Thymus (tissue), 11 donors: ENCODE measurements around the gene TIMM22. TPM values are rescaled to one million over a fixed set of nuclear protein-coding genes. Genes with fewer than 3 reads are reported as not detected.

Experiments used
- DNase-seq, 9 donors: peaks; one replicate each; pipeline ENCODE4 v3.0.0-alpha.2; 2013; ENCODE audit warnings: low spot score in 9 of 9, low read depth in 6 of 9, missing footprints in 1 of 9
- H3K27ac ChIP-seq, 2 donors: one replicate each; pipeline ENCODE4 v1.5.1; 2013; ENCODE audit warnings: control low read depth in 1 of 2, low read depth in 1 of 2, low read length in 1 of 2, mild to moderate bottlenecking in 1 of 2, moderate library complexity in 1 of 2
- H3K27me3 ChIP-seq, 2 donors: one replicate each; pipeline ENCODE4 v1.5.1; 2013; ENCODE audit warnings: low read length in 1 of 2; ENCODE audit not compliant: control insufficient read depth in 2 of 2, insufficient read depth in 1 of 2
- H3K36me3 ChIP-seq, 2 donors: one replicate each; pipeline ENCODE4 v1.5.1; 2013; ENCODE audit warnings: low read length in 1 of 2, mild to moderate bottlenecking in 1 of 2, moderate library complexity in 1 of 2; ENCODE audit not compliant: control insufficient read depth in 2 of 2, insufficient read depth in 2 of 2
- H3K4me1 ChIP-seq, 2 donors: one replicate each; pipeline ENCODE4 v1.5.1; 2013; ENCODE audit warnings: low read length in 2 of 2; ENCODE audit not compliant: control insufficient read depth in 2 of 2, insufficient read depth in 2 of 2
- H3K4me3 ChIP-seq, 2 donors: one replicate each; pipeline ENCODE4 v1.5.1; 2013; ENCODE audit warnings: low read length in 2 of 2, control low read depth in 1 of 2, mild to moderate bottlenecking in 1 of 2
- H3K9me3 ChIP-seq, 2 donors: one replicate each; pipeline ENCODE4 v1.5.1; 2013; ENCODE audit warnings: low read length in 1 of 2, mild to moderate bottlenecking in 1 of 2; ENCODE audit not compliant: control insufficient read depth in 2 of 2, insufficient read depth in 1 of 2
- WGBS: extraction: QIAGEN DNeasy Blood & Tissue Kit; methylation state at CpG from one replicate; pipeline ENCODE4 v1.1.7; 2013; 5-methylcytosine and 5-hydroxymethylcytosine counted together
- polyA plus RNA-seq: library from polyadenylated mRNA; stranded (reverse); fragments of 200-250 nt; gene quantifications from one replicate; pipeline ENCODE4 v1.2.3, GENCODE V29; 2013
- total RNA-seq: library from RNA; stranded (reverse); fragments of 120-200 nt; gene quantifications from one replicate; pipeline ENCODE4 v1.2.4, GENCODE V29; 2013
- donor health status: healthy.

The TIMM22 gene
- total and polyA plus RNA-seq, 2 donors = 7.1 to 9.0 TPM

GRCh38 chr17:956905-957304, 40.0 kb upstream of the TIMM22 start:
- Histone ChIP-seq H3K27me3 (peaks cover 0 to 2% of the 10 kb centered on the region in 2 donors), H3K4me3 (no peak overlapping the region), H3K9me3 (peaks cover 0 to 6% of the 10 kb centered on the region in 2 donors), H3K27ac (peak overlapping the region in 1 of 2 donors; percentile 43), H3K4me1 (peaks cover 0 to under 1% of the 10 kb centered on the region in 2 donors), H3K36me3 (no peaks in the 10 kb centered on the region)
- peak in 1 of 9 donors; percentile 21 for DNase-seq
- WGBS = 63% methylated on average over 8 of the region's 8 CpGs

- DNase-seq = no peak
- peaks cover 0 to under 1% of the 10 kb centered on the region in 2 donors for H3K9me3 ChIP-seq
- no peaks in the 10 kb centered on the region for H3K4me1 ChIP-seq
- H3K27me3 ChIP-seq = peaks cover 0 to 2% of the 10 kb centered on the region in 2 donors
- 85% methylated on average over 20 of the region's 20 CpGs for WGBS
- no peak overlapping the region for H3K4me3 ChIP-seq
- H3K27ac ChIP-seq = peak overlapping the region in 1 of 2 donors; percentile 51
- H3K36me3 ChIP-seq = no peaks in the 10 kb centered on the region
Measured at GRCh38 chr17:957856-958421, 39.0 kb upstream of the TIMM22 start.

- Histone ChIP-seq H3K36me3 (no peaks in the 10 kb centered on the region), H3K9me3 (no peaks in the 10 kb centered on the region), H3K27me3 (peaks cover 0 to 2% of the 10 kb centered on the region in 2 donors), H3K4me1 (no peaks in the 10 kb centered on the region), H3K27ac (no peak overlapping the region), H3K4me3 (no peak overlapping the region)
- WGBS = 94% methylated on average over 31 of the region's 31 CpGs
- no peak for DNase-seq
Measured at GRCh38 chr17:958712-959451, 38.0 kb upstream of the TIMM22 start.

- Histone ChIP-seq H3K27ac (no peak overlapping the region), H3K36me3 (no peaks in the 10 kb centered on the region), H3K9me3 (no peaks in the 10 kb centered on the region), H3K4me3 (no peak overlapping the region), H3K27me3 (peaks cover 0 to 11% of the 10 kb centered on the region in 2 donors), H3K4me1 (no peaks in the 10 kb centered on the region)
- 97% methylated on average over 8 of the region's 8 CpGs for WGBS
- DNase-seq = no peak
Measured at GRCh38 chr17:962166-962565, 34.8 kb upstream of the TIMM22 start.

GRCh38 chr17:962670-963069, 34.3 kb upstream of the TIMM22 start:
- no peak for DNase-seq
- peaks cover 0 to 11% of the 10 kb centered on the region in 2 donors for H3K27me3 ChIP-seq

GRCh38 chr17:964876-965275, 32.1 kb upstream of the TIMM22 start:
- Histone ChIP-seq H3K4me3 (no peak overlapping the region), H3K27me3 (peaks cover 0 to 15% of the 10 kb centered on the region in 2 donors), H3K36me3 (no peaks in the 10 kb centered on the region), H3K9me3 (no peaks in the 10 kb centered on the region), H3K4me1 (no peaks in the 10 kb centered on the region), H3K27ac (no peak overlapping the region)
- 65% methylated on average over 14 of the region's 14 CpGs for WGBS
- DNase-seq = no peak

More at GRCh38 chr17:962670-963069, 34.3 kb upstream of the TIMM22 start:
- no peaks in the 10 kb centered on the region for H3K9me3 ChIP-seq
- H3K27ac ChIP-seq = no peak overlapping the region
- no peak overlapping the region for H3K4me3 ChIP-seq
- H3K36me3 ChIP-seq = no peaks in the 10 kb centered on the region
- 79% methylated on average over 11 of the region's 11 CpGs for WGBS
- no peaks in the 10 kb centered on the region for H3K4me1 ChIP-seq

GRCh38 chr17:965311-965989, 31.5 kb upstream of the TIMM22 start:
- no peaks in the 10 kb centered on the region for H3K36me3 ChIP-seq
- no peaks in the 10 kb centered on the region for H3K4me1 ChIP-seq
- H3K27ac ChIP-seq = no peak overlapping the region
- H3K4me3 ChIP-seq = no peak overlapping the region
- peaks cover 0 to 20% of the 10 kb centered on the region in 2 donors for H3K27me3 ChIP-seq
- no peak for DNase-seq
- WGBS = 85% methylated on average over 12 of the region's 12 CpGs
- no peaks in the 10 kb centered on the region for H3K9me3 ChIP-seq

GRCh38 chr17:967122-967521, 29.8 kb upstream of the TIMM22 start:
- 95% methylated on average over 9 of the region's 9 CpGs for WGBS
- Histone ChIP-seq H3K36me3 (no peaks in the 10 kb centered on the region), H3K4me3 (no peak overlapping the region), H3K27ac (no peak overlapping the region), H3K4me1 (no peaks in the 10 kb centered on the region), H3K27me3 (peaks cover 0 to 22% of the 10 kb centered on the region in 2 donors), H3K9me3 (no peaks in the 10 kb centered on the region)
- DNase-seq = no peak
